Astrocyte (in vitro differentiated cells and primary cell): Measurements from ENCODE around the gene SUV39H2. TPM values are rescaled to one million over a fixed set of nuclear protein-coding genes. Genes with fewer than 3 reads are reported as not detected.

Experiments used
- DNase-seq: peaks from one replicate; pipeline ENCODE4 v3.0.0-alpha.2; 2010; ENCODE audit warnings: low read depth
- FAIRE-seq: peaks from 2 replicates; lab custom pipeline; 2011; peaks lifted over from hg19 to GRCh38; lab: Jason Lieb, UNC
- H2AFZ ChIP-seq: 2 replicates; pipeline ENCODE4 v1.6.0; 2012; ENCODE audit warnings: low read depth, low read length, inconsistent platforms
- H3K27ac ChIP-seq: 2 replicates; pipeline ENCODE4 v1.5.1; 2011; ENCODE audit warnings: low read depth, low read length, inconsistent platforms
- H3K27me3 ChIP-seq: 2 replicates; pipeline ENCODE4 v1.6.0; 2011; ENCODE audit warnings: low read length, inconsistent platforms; ENCODE audit not compliant: insufficient read depth
- H3K36me3 ChIP-seq: 2 replicates; pipeline ENCODE4 v1.5.1; 2011; ENCODE audit warnings: low read length, inconsistent platforms; ENCODE audit not compliant: insufficient read depth
- H3K4me1 ChIP-seq: 2 replicates; pipeline ENCODE4 v1.5.1; 2011; ENCODE audit warnings: low read length, inconsistent platforms; ENCODE audit not compliant: insufficient read depth
- H3K4me2 ChIP-seq: 2 replicates; pipeline ENCODE4 v1.6.0; 2012; ENCODE audit warnings: low read length, inconsistent platforms
- H3K4me3 ChIP-seq: 2 replicates; pipeline ENCODE4 v1.5.1; 2011; ENCODE audit warnings: low read depth, mild to moderate bottlenecking, low read length, inconsistent platforms; ENCODE audit not compliant: insufficient read depth
- H3K79me2 ChIP-seq: 2 replicates; pipeline ENCODE4 v1.6.0; 2012; ENCODE audit warnings: mild to moderate bottlenecking, low read length, inconsistent platforms; ENCODE audit not compliant: insufficient read depth
- H3K9ac ChIP-seq: 2 replicates; pipeline ENCODE4 v1.6.0; 2012; ENCODE audit warnings: mild to moderate bottlenecking, low read length, inconsistent platforms
- H3K9me3 ChIP-seq: 2 replicates; pipeline ENCODE4 v1.5.1; 2012; ENCODE audit warnings: low read depth, mild to moderate bottlenecking, low read length, inconsistent platforms; ENCODE audit not compliant: insufficient read depth
- H4K20me1 ChIP-seq: 2 replicates; pipeline ENCODE4 v1.6.0; 2012; ENCODE audit warnings: low read length, inconsistent platforms; ENCODE audit not compliant: insufficient read depth
- H3K27ac Mint-ChIP-seq: one replicate; pipeline ENCODE4 v1.8.0; 2021; ENCODE audit warnings: mild to moderate bottlenecking, mixed read lengths; ENCODE audit not compliant: unreplicated experiment
- H3K27me3 Mint-ChIP-seq: one replicate; pipeline ENCODE4 v1.8.0; 2021; ENCODE audit warnings: low read depth, mixed read lengths; ENCODE audit not compliant: unreplicated experiment
- H3K36me3 Mint-ChIP-seq: one replicate; pipeline ENCODE4 v1.8.0; 2021; ENCODE audit warnings: low read depth, mixed read lengths; ENCODE audit not compliant: unreplicated experiment
- H3K4me1 Mint-ChIP-seq: one replicate; pipeline ENCODE4 v1.8.0; 2021; ENCODE audit warnings: low read depth, mixed read lengths; ENCODE audit not compliant: unreplicated experiment
- H3K4me3 Mint-ChIP-seq: one replicate; pipeline ENCODE4 v1.8.0; 2021; ENCODE audit warnings: mild to moderate bottlenecking, moderate library complexity, mixed read lengths; ENCODE audit not compliant: unreplicated experiment
- H3K9me3 Mint-ChIP-seq: one replicate; pipeline ENCODE4 v1.8.0; 2021; ENCODE audit warnings: mild to moderate bottlenecking, mixed read lengths; ENCODE audit not compliant: unreplicated experiment
- CTCF ChIP-seq: IDR thresholded peaks from 2 replicates; pipeline ENCODE4 v1.5.1; 2011; ENCODE audit warnings: low read depth, mild to moderate bottlenecking, inconsistent platforms, low read length, moderate library complexity; ENCODE audit not compliant: insufficient read depth
- EZH2 ChIP-seq: IDR thresholded peaks from 2 replicates; pipeline ENCODE4 v1.6.1; 2012; ENCODE audit warnings: mild to moderate bottlenecking, low read length, inconsistent platforms; ENCODE audit not compliant: insufficient read depth
- total RNA-seq: library from RNA; stranded (reverse); gene quantifications from 2 replicates; pipeline ENCODE4 v1.2.1, GENCODE V29; 2021

The SUV39H2 gene
- total RNA-seq, 1 donor from 2014 or later = 10.6 TPM

- H2AFZ ChIP-seq = no peak overlapping the region
- DNase-seq (no peak), FAIRE-seq (no peak)
- H3K4me3 Mint-ChIP-seq = no peak overlapping the region
- peaks cover 46% of the 10 kb centered on the region for H3K36me3 ChIP-seq
- H3K79me2 ChIP-seq = peaks cover 3% of the 10 kb centered on the region
- no peak overlapping the region for H3K27ac ChIP-seq
- no peaks in the 10 kb centered on the region for H3K4me1 Mint-ChIP-seq
- no peaks in the 10 kb centered on the region for H4K20me1 ChIP-seq
- H3K27me3 ChIP-seq = no peaks in the 10 kb centered on the region
- no peaks in the 10 kb centered on the region for H3K4me1 ChIP-seq
- H3K9ac ChIP-seq = no peak overlapping the region
- H3K4me3 ChIP-seq = no peak overlapping the region
- no peak overlapping the region for H3K4me2 ChIP-seq
- no peaks in the 10 kb centered on the region for H3K9me3 Mint-ChIP-seq
- peaks cover 31% of the 10 kb centered on the region for H3K36me3 Mint-ChIP-seq
- no peak for TF ChIP-seq CTCF
- TF ChIP-seq EZH2 = no peak
- no peaks in the 10 kb centered on the region for H3K9me3 ChIP-seq
- no peak overlapping the region for H3K27ac Mint-ChIP-seq
- H3K27me3 Mint-ChIP-seq = no peaks in the 10 kb centered on the region
Measured at GRCh38 chr10:14925268-14925667, 46.6 kb downstream of the SUV39H2 start.

- H3K9ac ChIP-seq = no peak overlapping the region
- H3K27ac ChIP-seq = no peak overlapping the region
- peaks cover 3% of the 10 kb centered on the region for H3K79me2 ChIP-seq
- H3K36me3 ChIP-seq = peaks cover 51% of the 10 kb centered on the region
- H3K4me2 ChIP-seq = no peak overlapping the region
- no peaks in the 10 kb centered on the region for H4K20me1 ChIP-seq
- no peak overlapping the region for H2AFZ ChIP-seq
- H3K27me3 ChIP-seq = no peaks in the 10 kb centered on the region
- Mint-ChIP-seq H3K27me3 (no peaks in the 10 kb centered on the region), H3K4me1 (no peaks in the 10 kb centered on the region), H3K27ac (no peak overlapping the region), H3K9me3 (no peaks in the 10 kb centered on the region), H3K36me3 (peaks cover 30% of the 10 kb centered on the region), H3K4me3 (no peak overlapping the region)
- TF ChIP-seq CTCF = no peak
- no peak for TF ChIP-seq EZH2
- H3K4me1 ChIP-seq = no peaks in the 10 kb centered on the region
- H3K9me3 ChIP-seq = no peaks in the 10 kb centered on the region
- DNase-seq = no peak
- FAIRE-seq = no peak
- H3K4me3 ChIP-seq = no peak overlapping the region
Measured at GRCh38 chr10:14926061-14926470, 47.4 kb downstream of the SUV39H2 start.

GRCh38 chr10:14926722-14927416 lies 48.2 kb downstream of the SUV39H2 start:
- Histone ChIP-seq H3K4me3 (no peak overlapping the region), H3K9ac (no peak overlapping the region), H3K4me1 (no peaks in the 10 kb centered on the region), H3K36me3 (peaks cover 52% of the 10 kb centered on the region), H2AFZ (no peak overlapping the region), H3K9me3 (no peaks in the 10 kb centered on the region), H3K4me2 (no peak overlapping the region), H4K20me1 (no peaks in the 10 kb centered on the region), H3K27ac (no peak overlapping the region), H3K79me2 (peaks cover 3% of the 10 kb centered on the region), H3K27me3 (no peaks in the 10 kb centered on the region)
- Mint-ChIP-seq H3K4me1 (no peaks in the 10 kb centered on the region), H3K36me3 (peaks cover 23% of the 10 kb centered on the region), H3K27ac (no peak overlapping the region), H3K4me3 (no peak overlapping the region), H3K9me3 (no peaks in the 10 kb centered on the region), H3K27me3 (no peaks in the 10 kb centered on the region)
- TF ChIP-seq CTCF (no peak), EZH2 (no peak)
- FAIRE-seq = no peak
- no peak for DNase-seq
